GM12878 (cell line): ENCODE data around the gene MED13. TPM values are rescaled to one million over a fixed set of nuclear protein-coding genes. Genes with fewer than 3 reads are reported as not detected.
"Not testable (repeated sequence)": the region's sequence is repeated elsewhere in the genome, so short reads cannot be mapped to it uniquely, and the experiment has no call there.

Source experiments
- ATAC-seq: fragments of 200-7000 bp; cut with Tn5 transposase; 3 replicates; pipeline ENCODE4 v1.9.1; 2020; ENCODE audit warnings: mild to moderate bottlenecking, moderate library complexity
- BruUV-seq: library from RNA; stranded (reverse); fragments of 400-500 nt; replicated peaks from 2 replicates; lab custom pipeline; 2021; lab: Mats Ljungman, UMichigan
- CTCF ChIA-PET: fragments of 300-600 bp; sonication (Branson Sonifier 250); formaldehyde crosslinking; extraction: SDS; loops from one replicate; lab custom pipeline; 2021; ENCODE audit warnings: inconsistent platforms; lab: Yijun Ruan, JAX
- POLR2A ChIA-PET: fragments of 350-600 bp; formaldehyde crosslinking; extraction: SDS; loops from one replicate; lab custom pipeline; 2021; ENCODE audit warnings: inconsistent platforms; lab: Charles Lee
- RAD21 ChIA-PET: fragments of 300-600 bp; sonication (Branson Sonifier 250); formaldehyde crosslinking; loops from one replicate; lab custom pipeline; 2023; ENCODE audit warnings: antibody characterized with exemption; ENCODE audit not compliant: unreplicated experiment; lab: Charles Lee
- SMC1A ChIA-PET: fragments of 300-600 bp; sonication (Branson Sonifier 250); formaldehyde crosslinking; loops from one replicate; lab custom pipeline; 2023; ENCODE audit not compliant: unreplicated experiment, uncharacterized antibody; lab: Charles Lee
- DNase-seq: peaks from one replicate; pipeline ENCODE4 v3.0.0-alpha.2; 2011; ENCODE audit warnings: low read depth, low spot score
- FAIRE-seq: peaks from 3 replicates; lab custom pipeline; 2011; peaks lifted over from hg19 to GRCh38; lab: Jason Lieb, UNC
- H2AFZ ChIP-seq: 2 replicates; pipeline ENCODE4 v1.6.0; 2011; ENCODE audit warnings: low read depth, low read length, control low read depth; ENCODE audit not compliant: control insufficient read depth
- H3K27ac ChIP-seq: 2 replicates; pipeline ENCODE4 v1.5.1; 2011; ENCODE audit warnings: control low read depth; ENCODE audit not compliant: control insufficient read depth, insufficient read depth
- H3K27me3 ChIP-seq, 2 experiments: replicated peaks in 1 of 2; 2 replicates each; pipeline versions ENCODE4 v1.6.0 to v1.6.1; 2011; ENCODE audit warnings: low read length in 1 of 2; ENCODE audit not compliant: control insufficient read depth in 2 of 2, insufficient read depth in 2 of 2
- H3K36me3 ChIP-seq, 2 experiments: 2 replicates each; pipeline ENCODE4 v1.5.1; 2011; ENCODE audit warnings: low read length in 1 of 2; ENCODE audit not compliant: control insufficient read depth in 2 of 2, insufficient read depth in 2 of 2
- H3K4me1 ChIP-seq: 2 replicates; pipeline ENCODE4 v1.6.1; 2011; ENCODE audit warnings: mild to moderate bottlenecking, low read length, moderate library complexity, mixed read lengths; ENCODE audit not compliant: control insufficient read depth, insufficient read depth
- H3K4me2 ChIP-seq: 2 replicates; pipeline ENCODE4 v1.6.0; 2011; ENCODE audit warnings: control low read depth; ENCODE audit not compliant: control insufficient read depth, insufficient read depth
- H3K4me3 ChIP-seq: fragments of 200-600 bp; sonication (generic); 2 replicates; pipeline ENCODE4 v1.5.1; 2016
- H3K79me2 ChIP-seq: 2 replicates; pipeline ENCODE4 v1.6.0; 2011; ENCODE audit warnings: low read length; ENCODE audit not compliant: control insufficient read depth, insufficient read depth
- H3K9ac ChIP-seq: 2 replicates; pipeline ENCODE4 v1.8.0; 2011; ENCODE audit warnings: low read length, control low read depth, mixed read lengths; ENCODE audit not compliant: control insufficient read depth, insufficient read depth
- H3K9me3 ChIP-seq: replicated peaks from 3 replicates; pipeline ENCODE4 v1.5.1; 2011; ENCODE audit warnings: mild to moderate bottlenecking, low read length; ENCODE audit not compliant: control insufficient read depth, insufficient read depth
- H4K20me1 ChIP-seq: 2 replicates; pipeline ENCODE4 v1.6.0; 2011; ENCODE audit not compliant: control insufficient read depth, insufficient read depth
- CHD2 ChIP-seq: IDR thresholded peaks from 2 replicates; pipeline ENCODE4 v1.6.1; 2011; ENCODE audit warnings: low read depth, low read length, improper control_type of control experiment, borderline replicate concordance
- CUX1 ChIP-seq: IDR thresholded peaks from 2 replicates; pipeline ENCODE4 v1.6.1; 2012; ENCODE audit warnings: improper control_type of control experiment, low read depth, low read length; ENCODE audit not compliant: insufficient replicate concordance
- JUND ChIP-seq: IDR thresholded peaks from 2 replicates; pipeline ENCODE4 v1.6.1; 2012; ENCODE audit warnings: low read depth, mild to moderate bottlenecking, low read length, improper control_type of control experiment, moderate library complexity
- NFYA ChIP-seq: IDR thresholded peaks from 2 replicates; pipeline ENCODE4 v1.6.1; 2011; ENCODE audit warnings: low read depth, mild to moderate bottlenecking, low read length, improper control_type of control experiment, borderline replicate concordance
- POLR2A ChIP-seq: IDR thresholded peaks from 2 replicates; pipeline ENCODE4 v1.6.1; 2011; ENCODE audit warnings: low read depth, mild to moderate bottlenecking, low read length
- TAF1 ChIP-seq: IDR thresholded peaks from 2 replicates; pipeline ENCODE4 v1.6.1; 2011; ENCODE audit warnings: mild to moderate bottlenecking, low read depth, low read length, borderline replicate concordance
- TCF7 ChIP-seq: IDR thresholded peaks from 2 replicates; pipeline ENCODE4 v1.6.1; 2014; ENCODE audit warnings: antibody characterized with exemption, borderline replicate concordance
- ZBTB40 ChIP-seq: fragments of 450-650 bp; IDR thresholded peaks from 2 replicates; pipeline ENCODE4 v1.6.1; 2016; ENCODE audit warnings: mild to moderate bottlenecking, moderate library complexity, borderline replicate concordance
- WGBS: methylation state at CpG from one replicate; pipeline ENCODE4 v1.1.6; 2016; ENCODE audit warnings: low lambda C conversion rate; ENCODE audit not compliant: insufficient replicate concordance, insufficient coverage; ENCODE audit errors: missing lambda C conversion rate; 5-methylcytosine and 5-hydroxymethylcytosine counted together
- in situ Hi-C: fragments of 300-500 bp; cut with MboI; formaldehyde crosslinking; loops from 9 replicates; pipeline ENCODE4 v1.14.3; 2018; ENCODE audit warnings: mixed read lengths
- intact Hi-C: fragments of 100-400 bp; cut with micrococcal nuclease; formaldehyde crosslinking; loops from one replicate; pipeline ENCODE4 v1.14.2; 2022; ENCODE audit not compliant: unreplicated experiment
- polyA plus RNA-seq, 11 experiments: library from polyadenylated mRNA; depleted of rRNA in 4 of 11; unstranded in 6 of 11; stranded (reverse) in 5 of 11; fragments of >200 nt; fragmentation: Nextera tagmentation in 4 of 11; fragmentation: Illumina TruSeq in 1 of 11; extraction: Ambion mirVana in 4 of 11; extraction: Trizol in 1 of 11; gene quantifications; 1 replicate in 1 of 11; 2 replicates in 10 of 11; pipeline versions ENCODE4 v1.2.1 to v1.2.3, GENCODE V29; 2011 to 2016; ENCODE audit warnings: inconsistent platforms in 2 of 11, missing spikeins in 2 of 11, low read depth in 1 of 11
- total RNA-seq, 4 experiments: library from RNA; depleted of rRNA in 3 of 4; stranded (reverse); fragments of >200 nt in 3 of 4; fragmentation: Illumina TruSeq in 1 of 4; extraction: Trizol in 1 of 4; gene quantifications; 2 replicates each; pipeline versions ENCODE4 v1.2.1 to v1.2.3, GENCODE V29; 2013 to 2021

Gene MED13
- total and polyA plus RNA-seq, 10 of the 15 experiments (the other 5 are each of a cell fraction or from before 2014, with no cell fraction given): 4.6 to 49.7 (median 21.3) TPM

GRCh38 chr17:61926826-61927207, 138.3 kb downstream of the MED13 start (continued):
- no peak for TF ChIP-seq ZBTB40
- no peak for TF ChIP-seq CHD2
- TF ChIP-seq TCF7: no peak
- no peak for TF ChIP-seq POLR2A
- no peak for TF ChIP-seq NFYA
- no peak for TF ChIP-seq JUND
- TF ChIP-seq CUX1: no peak
- TF ChIP-seq TAF1: no peak

- H4K20me1 ChIP-seq, POLR2A ChIA-PET, H3K4me3 ChIP-seq, H2AFZ ChIP-seq, H3K36me3 ChIP-seq, FAIRE-seq, H3K4me1 ChIP-seq, H3K9ac ChIP-seq, intact Hi-C loops, ATAC-seq, H3K9me3 ChIP-seq, BruUV-seq, H3K79me2 ChIP-seq, H3K27ac ChIP-seq, H3K27me3 ChIP-seq, in situ Hi-C loops, H3K4me2 ChIP-seq, DNase-seq: not testable (repeated sequence)
- WGBS: 97% methylated on average over 15 of the region's 15 CpGs
- RAD21 ChIA-PET: interaction anchor here (0.7 kb wide), 1 partner anchor 18 kb away, joined by 5 read pairs; no protein-coding TSS in a partner anchor
- CTCF ChIA-PET: interaction anchor here (0.7 to 0.8 kb wide), 2 partner anchors 9 to 194 kb away, joined by 3 to 4 read pairs; no protein-coding TSS in a partner anchor
- SMC1A ChIA-PET: interaction anchor here (2.5 kb wide), 1 partner anchor 194 kb away, joined by 6 read pairs; no protein-coding TSS in a partner anchor
These were observed 149.9 kb downstream of the MED13 start for GRCh38 chr17:61915162-61915561.
